H1 (cell line): ENCODE measurements around the gene UBE2D2. TPM values are rescaled to one million over a fixed set of nuclear protein-coding genes. Genes with fewer than 3 reads are reported as not detected.

Experiments used
- EGR1 ChIP-seq: IDR thresholded peaks from 2 replicates; pipeline ENCODE4 v1.6.1; 2011; ENCODE audit warnings: low read depth, low read length, borderline replicate concordance
- POLR2A ChIP-seq, 2 experiments: IDR thresholded peaks; 1 replicate in 1 of 2; 2 replicates in 1 of 2; pipeline ENCODE4 v1.6.1; 2011; ENCODE audit warnings: low read depth in 2 of 2, low read length in 2 of 2, mild to moderate bottlenecking in 2 of 2; ENCODE audit errors: control extremely low read depth in 1 of 2
- SP4 ChIP-seq: IDR thresholded peaks from 2 replicates; pipeline ENCODE4 v1.6.1; 2012; ENCODE audit warnings: low read length, inconsistent platforms
- polyA plus RNA-seq, 7 experiments: library from polyadenylated mRNA; depleted of rRNA in 3 of 7; stranded (reverse) in 5 of 7; unstranded in 2 of 7; fragments of >200 nt in 5 of 7; fragments of 200-250 nt in 2 of 7; gene quantifications; 1 replicate in 5 of 7; 2 replicates in 1 of 7; 4 replicates in 1 of 7; pipeline versions ENCODE4 v1.2.1 to v1.2.3, GENCODE V29; 2011 to 2013; ENCODE audit warnings: missing spikeins in 2 of 7, mixed read lengths in 2 of 7
- total RNA-seq: library from RNA; stranded (reverse); fragmentation: NEBNext Ultra II Directional; extraction: Animal tissue kit (Norgen Biotek cat#: 25700); gene quantifications from 2 replicates; pipeline ENCODE4 v1.2.1, GENCODE V29; 2021
- TF ChIP-seq, protein P1 (sequence below), 3 experiments: IDR thresholded peaks; 1 replicate in 2 of 3; 2 replicates in 1 of 3; pipeline versions ENCODE4 v1.5.1 to v1.6.1; 2011; ENCODE audit warnings: low read length in 3 of 3, mild to moderate bottlenecking in 3 of 3, inconsistent platforms in 2 of 3, low read depth in 1 of 3, moderate library complexity in 1 of 3; ENCODE audit not compliant: insufficient read depth in 1 of 3; ENCODE audit errors: control extremely low read depth in 1 of 3
- TF ChIP-seq, protein P2 (sequence below): fragments of 300-600 bp; sonication (generic); IDR thresholded peaks from 2 replicates; pipeline ENCODE4 v1.7.1; 2012; ENCODE audit warnings: low read length, moderate library complexity, mild to moderate bottlenecking, inconsistent platforms; ENCODE audit not compliant: insufficient replicate concordance
- TF ChIP-seq, protein P3 (sequence below): IDR thresholded peaks from 2 replicates; pipeline ENCODE4 v1.6.1; 2012; ENCODE audit warnings: inconsistent platforms

UBE2D2 gene
- total and polyA plus RNA-seq, 2 of the 8 experiments (the other 6 are each of a cell fraction or from before 2014, with no cell fraction given) = 66.9 to 203 TPM

DNA sequence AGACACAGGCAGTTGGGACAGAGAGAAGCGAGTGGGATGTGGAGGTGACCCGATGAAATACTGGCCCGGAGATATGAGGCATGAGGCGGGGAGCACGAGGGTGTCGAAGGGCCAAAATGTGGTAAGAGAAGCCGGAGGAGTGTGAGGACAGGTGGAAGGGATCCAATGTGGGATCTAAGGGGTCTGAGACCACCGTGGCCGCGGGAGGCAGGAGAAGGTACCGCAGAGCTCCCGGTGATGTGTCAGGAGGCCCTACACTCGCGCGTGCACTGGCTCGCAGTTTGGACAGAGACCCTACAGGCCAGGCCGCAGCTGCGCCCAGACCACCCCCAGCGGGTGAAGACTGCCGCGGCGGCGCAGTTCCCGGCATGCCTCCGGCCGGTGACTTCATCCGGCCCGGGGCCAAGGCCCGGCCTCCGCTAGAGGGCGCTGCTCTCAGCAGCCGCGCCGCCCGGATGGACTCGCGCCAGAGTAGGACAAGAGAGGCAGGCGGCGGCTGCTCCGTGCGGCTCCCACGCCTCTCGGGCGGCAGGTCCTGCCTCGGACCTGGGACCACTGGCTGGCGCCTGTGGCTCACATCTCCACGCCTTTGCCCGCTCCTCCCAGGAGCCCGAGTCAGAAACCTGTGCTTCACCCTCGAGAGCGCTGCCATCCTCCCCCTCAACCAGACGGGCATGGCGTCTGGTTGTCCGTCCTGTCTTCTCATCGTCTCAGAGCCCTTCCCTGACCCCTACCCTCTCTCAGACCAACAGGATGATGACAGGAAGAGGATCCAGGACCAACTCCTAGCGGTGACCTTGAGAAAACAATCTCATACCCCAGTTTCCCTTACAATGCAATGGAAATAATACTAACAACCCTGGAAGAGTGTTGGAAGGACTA is 43.2 kb upstream of the UBE2D2 start (continued):
- TF ChIP-seq, protein P1, sequence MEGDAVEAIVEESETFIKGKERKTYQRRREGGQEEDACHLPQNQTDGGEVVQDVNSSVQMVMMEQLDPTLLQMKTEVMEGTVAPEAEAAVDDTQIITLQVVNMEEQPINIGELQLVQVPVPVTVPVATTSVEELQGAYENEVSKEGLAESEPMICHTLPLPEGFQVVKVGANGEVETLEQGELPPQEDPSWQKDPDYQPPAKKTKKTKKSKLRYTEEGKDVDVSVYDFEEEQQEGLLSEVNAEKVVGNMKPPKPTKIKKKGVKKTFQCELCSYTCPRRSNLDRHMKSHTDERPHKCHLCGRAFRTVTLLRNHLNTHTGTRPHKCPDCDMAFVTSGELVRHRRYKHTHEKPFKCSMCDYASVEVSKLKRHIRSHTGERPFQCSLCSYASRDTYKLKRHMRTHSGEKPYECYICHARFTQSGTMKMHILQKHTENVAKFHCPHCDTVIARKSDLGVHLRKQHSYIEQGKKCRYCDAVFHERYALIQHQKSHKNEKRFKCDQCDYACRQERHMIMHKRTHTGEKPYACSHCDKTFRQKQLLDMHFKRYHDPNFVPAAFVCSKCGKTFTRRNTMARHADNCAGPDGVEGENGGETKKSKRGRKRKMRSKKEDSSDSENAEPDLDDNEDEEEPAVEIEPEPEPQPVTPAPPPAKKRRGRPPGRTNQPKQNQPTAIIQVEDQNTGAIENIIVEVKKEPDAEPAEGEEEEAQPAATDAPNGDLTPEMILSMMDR (IDR thresholded peaks at IDR 0.05; ENCODE audit: control extremely low read depth in 1 of 3, insufficient read depth in 1 of 3, low read depth in 1 of 3, low read length in 3 of 3) = peak; percentile 92 to 97 (median 92)
- TF ChIP-seq POLR2A (IDR thresholded peaks at IDR 0.05; ENCODE audit: control extremely low read depth in 1 of 2, low read depth in 2 of 2, low read length in 2 of 2) (peak in 1 of 2 experiments; percentile 94; a peak in 2 of 3 replicates), EGR1 (no peak), SP4 (0 out of 2 replicates have a peak, but pooled peaks have one; percentile 74)
- TF ChIP-seq, protein P2, sequence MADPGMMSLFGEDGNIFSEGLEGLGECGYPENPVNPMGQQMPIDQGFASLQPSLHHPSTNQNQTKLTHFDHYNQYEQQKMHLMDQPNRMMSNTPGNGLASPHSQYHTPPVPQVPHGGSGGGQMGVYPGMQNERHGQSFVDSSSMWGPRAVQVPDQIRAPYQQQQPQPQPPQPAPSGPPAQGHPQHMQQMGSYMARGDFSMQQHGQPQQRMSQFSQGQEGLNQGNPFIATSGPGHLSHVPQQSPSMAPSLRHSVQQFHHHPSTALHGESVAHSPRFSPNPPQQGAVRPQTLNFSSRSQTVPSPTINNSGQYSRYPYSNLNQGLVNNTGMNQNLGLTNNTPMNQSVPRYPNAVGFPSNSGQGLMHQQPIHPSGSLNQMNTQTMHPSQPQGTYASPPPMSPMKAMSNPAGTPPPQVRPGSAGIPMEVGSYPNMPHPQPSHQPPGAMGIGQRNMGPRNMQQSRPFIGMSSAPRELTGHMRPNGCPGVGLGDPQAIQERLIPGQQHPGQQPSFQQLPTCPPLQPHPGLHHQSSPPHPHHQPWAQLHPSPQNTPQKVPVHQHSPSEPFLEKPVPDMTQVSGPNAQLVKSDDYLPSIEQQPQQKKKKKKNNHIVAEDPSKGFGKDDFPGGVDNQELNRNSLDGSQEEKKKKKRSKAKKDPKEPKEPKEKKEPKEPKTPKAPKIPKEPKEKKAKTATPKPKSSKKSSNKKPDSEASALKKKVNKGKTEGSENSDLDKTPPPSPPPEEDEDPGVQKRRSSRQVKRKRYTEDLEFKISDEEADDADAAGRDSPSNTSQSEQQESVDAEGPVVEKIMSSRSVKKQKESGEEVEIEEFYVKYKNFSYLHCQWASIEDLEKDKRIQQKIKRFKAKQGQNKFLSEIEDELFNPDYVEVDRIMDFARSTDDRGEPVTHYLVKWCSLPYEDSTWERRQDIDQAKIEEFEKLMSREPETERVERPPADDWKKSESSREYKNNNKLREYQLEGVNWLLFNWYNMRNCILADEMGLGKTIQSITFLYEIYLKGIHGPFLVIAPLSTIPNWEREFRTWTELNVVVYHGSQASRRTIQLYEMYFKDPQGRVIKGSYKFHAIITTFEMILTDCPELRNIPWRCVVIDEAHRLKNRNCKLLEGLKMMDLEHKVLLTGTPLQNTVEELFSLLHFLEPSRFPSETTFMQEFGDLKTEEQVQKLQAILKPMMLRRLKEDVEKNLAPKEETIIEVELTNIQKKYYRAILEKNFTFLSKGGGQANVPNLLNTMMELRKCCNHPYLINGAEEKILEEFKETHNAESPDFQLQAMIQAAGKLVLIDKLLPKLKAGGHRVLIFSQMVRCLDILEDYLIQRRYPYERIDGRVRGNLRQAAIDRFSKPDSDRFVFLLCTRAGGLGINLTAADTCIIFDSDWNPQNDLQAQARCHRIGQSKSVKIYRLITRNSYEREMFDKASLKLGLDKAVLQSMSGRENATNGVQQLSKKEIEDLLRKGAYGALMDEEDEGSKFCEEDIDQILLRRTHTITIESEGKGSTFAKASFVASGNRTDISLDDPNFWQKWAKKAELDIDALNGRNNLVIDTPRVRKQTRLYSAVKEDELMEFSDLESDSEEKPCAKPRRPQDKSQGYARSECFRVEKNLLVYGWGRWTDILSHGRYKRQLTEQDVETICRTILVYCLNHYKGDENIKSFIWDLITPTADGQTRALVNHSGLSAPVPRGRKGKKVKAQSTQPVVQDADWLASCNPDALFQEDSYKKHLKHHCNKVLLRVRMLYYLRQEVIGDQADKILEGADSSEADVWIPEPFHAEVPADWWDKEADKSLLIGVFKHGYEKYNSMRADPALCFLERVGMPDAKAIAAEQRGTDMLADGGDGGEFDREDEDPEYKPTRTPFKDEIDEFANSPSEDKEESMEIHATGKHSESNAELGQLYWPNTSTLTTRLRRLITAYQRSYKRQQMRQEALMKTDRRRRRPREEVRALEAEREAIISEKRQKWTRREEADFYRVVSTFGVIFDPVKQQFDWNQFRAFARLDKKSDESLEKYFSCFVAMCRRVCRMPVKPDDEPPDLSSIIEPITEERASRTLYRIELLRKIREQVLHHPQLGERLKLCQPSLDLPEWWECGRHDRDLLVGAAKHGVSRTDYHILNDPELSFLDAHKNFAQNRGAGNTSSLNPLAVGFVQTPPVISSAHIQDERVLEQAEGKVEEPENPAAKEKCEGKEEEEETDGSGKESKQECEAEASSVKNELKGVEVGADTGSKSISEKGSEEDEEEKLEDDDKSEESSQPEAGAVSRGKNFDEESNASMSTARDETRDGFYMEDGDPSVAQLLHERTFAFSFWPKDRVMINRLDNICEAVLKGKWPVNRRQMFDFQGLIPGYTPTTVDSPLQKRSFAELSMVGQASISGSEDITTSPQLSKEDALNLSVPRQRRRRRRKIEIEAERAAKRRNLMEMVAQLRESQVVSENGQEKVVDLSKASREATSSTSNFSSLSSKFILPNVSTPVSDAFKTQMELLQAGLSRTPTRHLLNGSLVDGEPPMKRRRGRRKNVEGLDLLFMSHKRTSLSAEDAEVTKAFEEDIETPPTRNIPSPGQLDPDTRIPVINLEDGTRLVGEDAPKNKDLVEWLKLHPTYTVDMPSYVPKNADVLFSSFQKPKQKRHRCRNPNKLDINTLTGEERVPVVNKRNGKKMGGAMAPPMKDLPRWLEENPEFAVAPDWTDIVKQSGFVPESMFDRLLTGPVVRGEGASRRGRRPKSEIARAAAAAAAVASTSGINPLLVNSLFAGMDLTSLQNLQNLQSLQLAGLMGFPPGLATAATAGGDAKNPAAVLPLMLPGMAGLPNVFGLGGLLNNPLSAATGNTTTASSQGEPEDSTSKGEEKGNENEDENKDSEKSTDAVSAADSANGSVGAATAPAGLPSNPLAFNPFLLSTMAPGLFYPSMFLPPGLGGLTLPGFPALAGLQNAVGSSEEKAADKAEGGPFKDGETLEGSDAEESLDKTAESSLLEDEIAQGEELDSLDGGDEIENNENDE = no peak
- TF ChIP-seq, protein P3, sequence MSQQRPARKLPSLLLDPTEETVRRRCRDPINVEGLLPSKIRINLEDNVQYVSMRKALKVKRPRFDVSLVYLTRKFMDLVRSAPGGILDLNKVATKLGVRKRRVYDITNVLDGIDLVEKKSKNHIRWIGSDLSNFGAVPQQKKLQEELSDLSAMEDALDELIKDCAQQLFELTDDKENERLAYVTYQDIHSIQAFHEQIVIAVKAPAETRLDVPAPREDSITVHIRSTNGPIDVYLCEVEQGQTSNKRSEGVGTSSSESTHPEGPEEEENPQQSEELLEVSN = peak; percentile 89
